WTC11 (cell line): Measurements from ENCODE around the gene LGALS4. TPM values are rescaled to one million over a fixed set of nuclear protein-coding genes. Genes with fewer than 3 reads are reported as not detected.

ENCODE experiments used
- ATAC-seq: fragments of 200-7000 bp; cut with Tn5 transposase; 2 replicates; pipeline ENCODE4 v1.10.0; 2021; ENCODE audit warnings: mild to moderate bottlenecking, moderate library complexity
- CTCF ChIA-PET: fragments of 300-600 bp; sonication (Branson Sonifier 250); formaldehyde crosslinking; loops from one replicate; lab custom pipeline; 2021; ENCODE audit warnings: antibody characterized with exemption; lab: Charles Lee
- POLR2A ChIA-PET: fragments of 350-600 bp; sonication (Branson Sonifier 250); formaldehyde crosslinking; loops from one replicate; lab custom pipeline; 2021; ENCODE audit warnings: antibody characterized with exemption; lab: Charles Lee
- DNase-seq: peaks from one replicate; pipeline ENCODE4 v3.0.0; 2021; ENCODE audit warnings: low spot score
- H3K27ac Mint-ChIP-seq: 2 replicates; pipeline ENCODE4 v1.8.0; 2021; ENCODE audit warnings: mixed read lengths
- H3K27me3 Mint-ChIP-seq: 2 replicates; pipeline ENCODE4 v1.8.0; 2021; ENCODE audit warnings: low read depth, mild to moderate bottlenecking, moderate library complexity, mixed read lengths
- H3K36me3 Mint-ChIP-seq: 2 replicates; pipeline ENCODE4 v1.8.0; 2021; ENCODE audit warnings: mixed read lengths
- H3K4me1 Mint-ChIP-seq: 2 replicates; pipeline ENCODE4 v1.8.0; 2022; ENCODE audit warnings: mixed read lengths
- H3K4me3 Mint-ChIP-seq: 2 replicates; pipeline ENCODE4 v1.8.0; 2021; ENCODE audit warnings: mild to moderate bottlenecking, moderate library complexity, mixed read lengths
- H3K9me3 Mint-ChIP-seq: 2 replicates; pipeline ENCODE4 v1.8.0; 2021; ENCODE audit warnings: mixed read lengths
- ATF6 ChIP-seq: sonication (generic); formaldehyde crosslinking; IDR thresholded peaks from 2 replicates; pipeline ENCODE4 v1.8.1; 2023; ENCODE audit warnings: mild to moderate bottlenecking, missing genetic modification reagents
- ETV6 ChIP-seq: sonication (generic); formaldehyde crosslinking; IDR thresholded peaks from 2 replicates; pipeline ENCODE4 v1.8.1; 2022; ENCODE audit warnings: mild to moderate bottlenecking, missing genetic modification reagents
- FOXK1 ChIP-seq: sonication (generic); formaldehyde crosslinking; IDR thresholded peaks from 2 replicates; pipeline ENCODE4 v1.8.0; 2022; ENCODE audit warnings: mild to moderate bottlenecking, moderate library complexity, missing genetic modification reagents
- HMGA2 ChIP-seq: fragments of 250-450 bp; sonication (Bioruptor Pico); IDR thresholded peaks from 2 replicates; pipeline ENCODE4 v1.4.0; 2021; ENCODE audit warnings: mild to moderate bottlenecking, moderate library complexity
- NFE2L1 ChIP-seq: sonication (generic); formaldehyde crosslinking; IDR thresholded peaks from 2 replicates; pipeline ENCODE4 v1.8.1; 2023; ENCODE audit warnings: missing genetic modification reagents
- PREB ChIP-seq: sonication (generic); formaldehyde crosslinking; IDR thresholded peaks from 2 replicates; pipeline ENCODE4 v1.8.1; 2022; ENCODE audit warnings: mild to moderate bottlenecking, missing genetic modification reagents, moderate library complexity, borderline replicate concordance
- RELA ChIP-seq: sonication (generic); formaldehyde crosslinking; IDR thresholded peaks from 2 replicates; pipeline ENCODE4 v1.8.1; 2022; ENCODE audit warnings: missing genetic modification reagents, mild to moderate bottlenecking, borderline replicate concordance
- RORB ChIP-seq: fragments of 250-450 bp; sonication (Bioruptor Pico); IDR thresholded peaks from 2 replicates; pipeline ENCODE4 v1.9.0; 2021; ENCODE audit warnings: mild to moderate bottlenecking
- ZNF263 ChIP-seq: sonication (generic); formaldehyde crosslinking; IDR thresholded peaks from 2 replicates; pipeline ENCODE4 v1.8.1; 2022; ENCODE audit warnings: low read depth, mild to moderate bottlenecking, moderate library complexity, missing genetic modification reagents
- ZNF281 ChIP-seq: sonication (generic); formaldehyde crosslinking; IDR thresholded peaks from 2 replicates; pipeline ENCODE4 v1.8.0; 2023; ENCODE audit warnings: mild to moderate bottlenecking, missing genetic modification reagents
- ZNF425 ChIP-seq: fragments of 250-450 bp; sonication (Bioruptor Pico); conservative IDR thresholded peaks from 2 replicates; pipeline ENCODE4 v1.9.0; 2021; ENCODE audit warnings: mild to moderate bottlenecking
- ZNF512 ChIP-seq: sonication (generic); formaldehyde crosslinking; IDR thresholded peaks from 2 replicates; pipeline ENCODE4 v1.8.1; 2022; ENCODE audit warnings: missing genetic modification reagents, borderline replicate concordance
- ZNF671 ChIP-seq: fragments of 250-450 bp; sonication (Bioruptor Pico); IDR thresholded peaks from 2 replicates; pipeline ENCODE4 v1.8.0; 2021; ENCODE audit warnings: mild to moderate bottlenecking
- ZSCAN18 ChIP-seq: fragments of 250-450 bp; sonication (Bioruptor Pico); IDR thresholded peaks from 2 replicates; pipeline ENCODE4 v2.1.2; 2022; ENCODE audit warnings: mild to moderate bottlenecking, moderate library complexity
- total RNA-seq: library from RNA; stranded (reverse); gene quantifications from 3 replicates; pipeline ENCODE4 v1.2.3, GENCODE V29; 2021
- TF ChIP-seq, protein P1 (sequence below): sonication (generic); formaldehyde crosslinking; IDR thresholded peaks from 2 replicates; pipeline ENCODE4 v1.8.1; 2023; ENCODE audit warnings: mild to moderate bottlenecking, missing genetic modification reagents
- TF ChIP-seq, protein P2 (sequence below): sonication (generic); formaldehyde crosslinking; conservative IDR thresholded peaks from 2 replicates; pipeline ENCODE4 v1.8.1; 2023; ENCODE audit warnings: mild to moderate bottlenecking, low read depth, missing genetic modification reagents, moderate library complexity

Gene LGALS4
- total RNA-seq, 1 experiment from 2014 or later: 1.5 TPM

DNA sequence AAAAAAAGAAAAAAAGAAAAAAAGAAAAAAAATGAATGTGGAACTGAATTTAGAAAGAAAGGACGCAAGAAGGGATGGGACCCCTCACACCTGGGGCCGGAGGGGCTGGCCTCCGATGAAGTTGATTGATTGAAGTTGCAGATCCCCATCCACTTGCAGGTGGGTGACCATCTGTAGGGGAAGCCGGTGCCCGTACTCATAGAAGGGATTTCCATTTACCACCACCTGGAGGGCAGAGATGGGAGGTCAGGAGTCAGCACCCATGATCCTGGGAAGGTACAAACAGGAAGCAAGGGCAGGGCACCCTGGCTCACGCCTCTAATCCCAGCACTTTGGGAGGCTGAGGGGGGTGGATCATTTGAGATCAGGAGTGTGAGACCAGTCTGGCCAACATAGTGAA is 6.4 kb downstream of the LGALS4 start (continued):
- no peak for TF ChIP-seq ZNF281 (CRISPR knock-in tag)
- no peak for TF ChIP-seq ZNF425 (CRISPR knock-in tag)

- H3K9me3 Mint-ChIP-seq: peaks cover 8% of the 10 kb centered on the region
- CTCF ChIA-PET: interaction anchor here (1.2 kb wide), 1 partner anchor 125 kb away, joined by 4 read pairs; the partner anchor contains the start of genes MRPS12 and SARS2
- DNase-seq: no peak
- POLR2A ChIA-PET: no interaction called here
- no peak overlapping the region for H3K4me3 Mint-ChIP-seq
- H3K27me3 Mint-ChIP-seq: peaks cover 9% of the 10 kb centered on the region
- ATAC-seq: no peak
- H3K4me1 Mint-ChIP-seq: no peaks in the 10 kb centered on the region
- no peaks in the 10 kb centered on the region for H3K36me3 Mint-ChIP-seq
- H3K27ac Mint-ChIP-seq: no peak overlapping the region
- TF ChIP-seq HMGA2 (CRISPR knock-in tag): peak; percentile 78; the same call in 1 of the 2 replicates
- TF ChIP-seq ATF6: no peak
Measured at GRCh38 chr19:38805180-38805579, 7.6 kb downstream of the LGALS4 start.

DNA sequence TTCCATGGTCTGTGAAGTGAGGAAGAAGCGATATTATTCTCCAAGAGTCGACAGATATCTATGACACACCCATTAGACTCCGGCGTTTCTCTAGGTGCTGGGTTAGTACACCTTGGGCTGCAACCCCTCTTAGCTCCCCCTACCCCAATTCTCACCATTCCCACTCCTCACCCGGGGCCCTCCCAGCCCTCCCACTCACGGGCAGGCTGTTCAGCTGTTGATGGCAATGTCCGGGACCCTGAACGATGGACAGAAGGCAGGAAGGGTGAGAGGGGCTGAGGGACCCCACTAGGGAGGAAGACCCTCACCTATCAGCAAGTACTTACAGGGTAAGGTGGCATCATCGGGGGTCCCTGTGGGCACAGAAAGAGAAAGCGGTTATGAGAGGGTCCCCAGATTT is 9.2 kb downstream of the LGALS4 start:
- DNase-seq (no peak), ATAC-seq (no peak)
- Mint-ChIP-seq H3K36me3 (no peaks in the 10 kb centered on the region), H3K27ac (no peak overlapping the region), H3K4me3 (no peak overlapping the region), H3K27me3 (peaks cover 9% of the 10 kb centered on the region), H3K4me1 (no peaks in the 10 kb centered on the region; the same call in 1 of the 2 replicates), H3K9me3 (peaks cover 8% of the 10 kb centered on the region)
- no peak for TF ChIP-seq RORB
- no peak for TF ChIP-seq ZNF671 (CRISPR knock-in tag)
- TF ChIP-seq, protein P1, sequence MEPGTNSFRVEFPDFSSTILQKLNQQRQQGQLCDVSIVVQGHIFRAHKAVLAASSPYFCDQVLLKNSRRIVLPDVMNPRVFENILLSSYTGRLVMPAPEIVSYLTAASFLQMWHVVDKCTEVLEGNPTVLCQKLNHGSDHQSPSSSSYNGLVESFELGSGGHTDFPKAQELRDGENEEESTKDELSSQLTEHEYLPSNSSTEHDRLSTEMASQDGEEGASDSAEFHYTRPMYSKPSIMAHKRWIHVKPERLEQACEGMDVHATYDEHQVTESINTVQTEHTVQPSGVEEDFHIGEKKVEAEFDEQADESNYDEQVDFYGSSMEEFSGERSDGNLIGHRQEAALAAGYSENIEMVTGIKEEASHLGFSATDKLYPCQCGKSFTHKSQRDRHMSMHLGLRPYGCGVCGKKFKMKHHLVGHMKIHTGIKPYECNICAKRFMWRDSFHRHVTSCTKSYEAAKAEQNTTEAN (CRISPR knock-in tag): no peak
- TF ChIP-seq RELA (CRISPR knock-in tag): no peak
- no peak for TF ChIP-seq ZNF263 (CRISPR knock-in tag)
- no peak for TF ChIP-seq ETV6 (CRISPR knock-in tag)
- no peak for TF ChIP-seq ZNF512 (CRISPR knock-in tag)
- TF ChIP-seq ZSCAN18 (CRISPR knock-in tag): no peak
- TF ChIP-seq PREB (CRISPR knock-in tag): no peak
- no peak for TF ChIP-seq FOXK1 (CRISPR knock-in tag)
- no peak for TF ChIP-seq NFE2L1 (CRISPR knock-in tag)
- TF ChIP-seq, protein P2, sequence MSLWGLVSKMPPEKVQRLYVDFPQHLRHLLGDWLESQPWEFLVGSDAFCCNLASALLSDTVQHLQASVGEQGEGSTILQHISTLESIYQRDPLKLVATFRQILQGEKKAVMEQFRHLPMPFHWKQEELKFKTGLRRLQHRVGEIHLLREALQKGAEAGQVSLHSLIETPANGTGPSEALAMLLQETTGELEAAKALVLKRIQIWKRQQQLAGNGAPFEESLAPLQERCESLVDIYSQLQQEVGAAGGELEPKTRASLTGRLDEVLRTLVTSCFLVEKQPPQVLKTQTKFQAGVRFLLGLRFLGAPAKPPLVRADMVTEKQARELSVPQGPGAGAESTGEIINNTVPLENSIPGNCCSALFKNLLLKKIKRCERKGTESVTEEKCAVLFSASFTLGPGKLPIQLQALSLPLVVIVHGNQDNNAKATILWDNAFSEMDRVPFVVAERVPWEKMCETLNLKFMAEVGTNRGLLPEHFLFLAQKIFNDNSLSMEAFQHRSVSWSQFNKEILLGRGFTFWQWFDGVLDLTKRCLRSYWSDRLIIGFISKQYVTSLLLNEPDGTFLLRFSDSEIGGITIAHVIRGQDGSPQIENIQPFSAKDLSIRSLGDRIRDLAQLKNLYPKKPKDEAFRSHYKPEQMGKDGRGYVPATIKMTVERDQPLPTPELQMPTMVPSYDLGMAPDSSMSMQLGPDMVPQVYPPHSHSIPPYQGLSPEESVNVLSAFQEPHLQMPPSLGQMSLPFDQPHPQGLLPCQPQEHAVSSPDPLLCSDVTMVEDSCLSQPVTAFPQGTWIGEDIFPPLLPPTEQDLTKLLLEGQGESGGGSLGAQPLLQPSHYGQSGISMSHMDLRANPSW (CRISPR knock-in tag): no peak
- ChIA-PET CTCF (interaction anchor here (0.6 kb wide), 1 partner anchor 34 kb away, joined by 3 read pairs; no protein-coding TSS in a partner anchor), POLR2A (no interaction called here)
